OCI-LY3 (cell line): ENCODE measurements around the gene WDR37.

ENCODE experiments used
- CTCF ChIP-seq: fragments of 200-600, 300-600 bp; sonication (generic); IDR thresholded peaks from 2 replicates; pipeline ENCODE4 v1.5.1; 2014; ENCODE audit warnings: antibody characterized with exemption, low read length, low read depth
- EZH2phosphoT487 ChIP-seq: fragments of 200-600 bp; shearing (Covaris generic); IDR thresholded peaks from 2 replicates; pipeline ENCODE4 v1.6.1; 2018; ENCODE audit warnings: antibody characterized with exemption, mixed run types, low read depth

DNA sequence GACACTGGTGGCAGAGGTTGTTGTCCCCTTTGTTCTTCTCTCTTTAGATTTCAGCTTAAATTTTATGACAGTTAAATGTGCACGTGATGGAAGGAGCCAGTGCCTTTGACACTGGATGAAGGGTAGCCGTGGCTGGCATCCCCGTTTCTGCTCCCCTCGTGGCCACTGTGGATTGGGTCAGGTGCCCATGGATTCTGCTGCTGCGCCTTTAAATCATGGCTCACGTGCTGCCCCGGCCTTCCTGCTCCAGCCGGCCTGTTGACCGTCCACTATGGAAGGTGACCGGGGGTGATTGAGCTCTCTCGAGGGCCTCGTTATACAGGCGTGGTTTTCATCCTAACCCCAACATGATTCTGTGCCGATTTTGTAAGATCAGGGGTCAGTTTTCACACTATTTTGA is 34.5 kb downstream of the WDR37 start:
- no peak for TF ChIP-seq CTCF
- TF ChIP-seq EZH2phosphoT487, result no peak
